Left kidney (tissue), 2 donors: ENCODE results near the gene FTO. TPM values are rescaled to one million over a fixed set of nuclear protein-coding genes. Genes with fewer than 3 reads are reported as not detected.
"Not testable (repeated sequence)": the region's sequence is repeated elsewhere in the genome, so short reads cannot be mapped to it uniquely, and the experiment has no call there.

Source experiments
- DNase-seq: peaks from one replicate; pipeline ENCODE4 v3.0.0-alpha.2; 2013
- polyA plus RNA-seq: library from polyadenylated mRNA; unstranded; fragments of 120-200 nt; gene quantifications from one replicate; pipeline ENCODE4 v1.2.1, GENCODE V29; 2013; ENCODE audit not compliant: insufficient read length

The FTO gene
- polyA plus RNA-seq, 1 donor, result 106 TPM

- DNase-seq, result no peak
Observed at GRCh38 chr16:54177862-54178477, 474.0 kb downstream of the FTO start.

- DNase-seq, result no peak
Observed at GRCh38 chr16:54178478-54178976, 474.6 kb downstream of the FTO start.

GRCh38 chr16:54180421-54181359 is 476.7 kb downstream of the FTO start:
- DNase-seq, result no peak

GRCh38 chr16:54181683-54182329 is 477.9 kb downstream of the FTO start:
- not testable (repeated sequence) for DNase-seq

GRCh38 chr16:54185045-54185444 is 481.1 kb downstream of the FTO start:
- DNase-seq, result no peak

GRCh38 chr16:54191163-54191562 is 487.2 kb downstream of the FTO start:
- no peak for DNase-seq

- DNase-seq, result no peak
Observed at GRCh38 chr16:54191592-54191991, 487.6 kb downstream of the FTO start.

- no peak for DNase-seq
Observed at GRCh38 chr16:54193013-54193664, 489.2 kb downstream of the FTO start.

GRCh38 chr16:54193665-54194333 is 489.8 kb downstream of the FTO start:
- peak; percentile 75 for DNase-seq

GRCh38 chr16:54194334-54194743 is 490.4 kb downstream of the FTO start:
- DNase-seq, result no peak

- no peak for DNase-seq
Observed at GRCh38 chr16:54197758-54198157, 493.8 kb downstream of the FTO start.

- no peak for DNase-seq
Observed at GRCh38 chr16:54199487-54200160, 495.7 kb downstream of the FTO start.

GRCh38 chr16:54200161-54200534 is 496.2 kb downstream of the FTO start:
- no peak for DNase-seq

GRCh38 chr16:54200720-54201119 is 496.8 kb downstream of the FTO start:
- no peak for DNase-seq

GRCh38 chr16:54201200-54201599 is 497.2 kb downstream of the FTO start:
- no peak for DNase-seq

Other genes starting within 250 kb of the FTO start
- gene AKTIP, start 200.9 kb upstream of the FTO start, polyA plus RNA-seq, result 53.3 TPM
- 22.2 TPM for gene RPGRIP1L, start 297 bp upstream of the FTO start, polyA plus RNA-seq